Measurements from ENCODE around the gene SH3TC2. TPM values are rescaled to one million over a fixed set of nuclear protein-coding genes. Genes with fewer than 3 reads are reported as not detected.

SH3TC2 gene
- total RNA-seq, 3 donors from 2014 or later = 0.48 to 9.4 (median 2.3) TPM

DNA sequence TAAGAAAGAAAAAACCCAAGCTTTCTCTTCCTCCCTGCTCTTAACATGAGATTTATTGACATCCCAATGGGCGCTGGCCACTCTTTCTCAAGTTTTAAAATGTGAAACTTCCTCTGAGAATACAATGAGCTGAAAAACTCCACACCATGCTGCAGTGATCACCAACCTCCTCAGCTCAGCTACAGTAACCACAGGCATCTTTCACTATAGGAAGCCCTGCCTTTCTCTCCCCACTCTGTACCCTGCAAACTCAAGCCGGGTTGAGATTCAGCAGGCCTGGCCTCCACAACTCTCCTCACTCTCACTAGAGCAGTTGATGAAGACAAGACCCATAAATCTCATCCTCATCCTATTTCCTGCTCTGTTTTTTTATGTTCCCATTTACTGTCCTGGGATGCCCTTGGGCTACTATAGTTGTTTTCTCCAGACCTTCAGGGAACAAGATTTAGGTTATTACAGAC lies 48.3 kb downstream of the SH3TC2 start:
- intact Hi-C loops (cut with DNase I; ENCODE audit: low total_unique reads) = no loop called here

DNA sequence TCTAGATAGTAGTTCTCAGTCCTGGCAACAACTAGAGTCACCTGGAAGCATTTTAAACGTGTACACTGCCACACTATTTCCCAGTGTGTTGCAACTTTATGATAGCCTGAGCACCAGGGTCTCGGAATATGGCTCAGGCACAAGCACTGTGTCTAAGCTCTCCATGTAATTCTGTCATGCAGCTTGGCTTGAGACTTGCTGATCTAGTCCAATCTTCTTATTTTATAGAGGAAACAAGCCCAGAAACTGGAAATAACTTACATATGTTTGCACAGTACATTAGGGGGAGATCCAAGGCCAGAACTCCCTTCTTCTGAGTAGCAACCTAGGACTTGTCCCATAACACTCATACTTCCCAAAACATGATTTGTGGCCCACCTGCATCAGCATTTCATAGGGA lies 49.1 kb downstream of the SH3TC2 start:
- TF ChIP-seq POLR2AphosphoS5 (IDR thresholded peaks at IDR 0.05) (no peak), CTCF (IDR thresholded peaks at IDR 0.05) (no peak), POLR2A (IDR thresholded peaks at IDR 0.05) (no peak)
- Histone ChIP-seq H3K27me3 (no peaks in the 10 kb centered on the region), H3K9me3 (no peaks in the 10 kb centered on the region), H3K4me3 (no peak overlapping the region), H3K27ac (no peak overlapping the region), H3K4me1 (no peaks in the 10 kb centered on the region), H3K36me3 (no peaks in the 10 kb centered on the region)
- DNase-seq (ENCODE audit: low spot score in 2 of 2) = no peak
- intact Hi-C loops (cut with DNase I; ENCODE audit: low total_unique reads) = no loop called here

More for the DNA sequence above, 48.3 kb downstream of the SH3TC2 start:
- DNase-seq (ENCODE audit: low spot score in 2 of 2) = no peak
- no peaks in the 10 kb centered on the region for H3K4me1 ChIP-seq
- no peaks in the 10 kb centered on the region for H3K27me3 ChIP-seq
- H3K36me3 ChIP-seq = no peaks in the 10 kb centered on the region
- H3K4me3 ChIP-seq = no peak overlapping the region
- TF ChIP-seq CTCF (IDR thresholded peaks at IDR 0.05) = no peak
- TF ChIP-seq POLR2A (IDR thresholded peaks at IDR 0.05) = no peak
- no peak for TF ChIP-seq POLR2AphosphoS5 (IDR thresholded peaks at IDR 0.05)
- no peaks in the 10 kb centered on the region for H3K9me3 ChIP-seq
- H3K27ac ChIP-seq = no peak overlapping the region

- Histone ChIP-seq H3K4me3 (no peak overlapping the region), H3K27ac (no peak overlapping the region), H3K9me3 (no peaks in the 10 kb centered on the region), H3K27me3 (no peaks in the 10 kb centered on the region), H3K36me3 (no peaks in the 10 kb centered on the region), H3K4me1 (no peaks in the 10 kb centered on the region)
- intact Hi-C loops (cut with DNase I; ENCODE audit: low total_unique reads) = no loop called here
- DNase-seq (ENCODE audit: low spot score in 2 of 2) = no peak
- TF ChIP-seq CTCF (IDR thresholded peaks at IDR 0.05) (no peak), POLR2AphosphoS5 (IDR thresholded peaks at IDR 0.05) (no peak), POLR2A (IDR thresholded peaks at IDR 0.05) (no peak)
Measured at GRCh38 chr5:149012350-149012749, 50.5 kb downstream of the SH3TC2 start.

- intact Hi-C loops (cut with DNase I; ENCODE audit: low total_unique reads) = no loop called here
- DNase-seq (ENCODE audit: low spot score in 2 of 2) = no peak
- Histone ChIP-seq H3K4me3 (no peak overlapping the region), H3K27me3 (no peaks in the 10 kb centered on the region), H3K27ac (no peak overlapping the region), H3K9me3 (no peaks in the 10 kb centered on the region), H3K36me3 (no peaks in the 10 kb centered on the region), H3K4me1 (no peaks in the 10 kb centered on the region)
- TF ChIP-seq POLR2AphosphoS5 (IDR thresholded peaks at IDR 0.05) = no peak
Measured at GRCh38 chr5:149011728-149012127, 51.1 kb downstream of the SH3TC2 start.

DNA sequence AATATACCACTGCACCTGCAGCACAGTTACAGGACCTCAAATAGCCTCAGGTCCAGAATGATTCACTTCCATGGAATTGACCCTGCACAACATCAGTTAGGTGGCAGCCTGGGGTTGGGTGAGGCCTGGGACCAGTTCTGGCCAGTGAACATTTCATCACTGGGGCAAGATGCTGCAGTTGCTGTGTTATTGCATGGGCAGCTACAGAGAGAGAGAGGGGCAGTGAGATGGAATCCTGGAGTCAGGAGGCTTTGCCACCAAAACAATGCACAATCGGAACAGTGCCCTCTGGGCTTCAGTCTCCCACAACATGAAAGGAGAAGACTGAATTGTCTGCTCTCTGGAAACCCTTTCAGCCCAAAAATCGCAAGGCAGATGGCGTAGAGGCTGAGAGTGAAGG lies 51.8 kb downstream of the SH3TC2 start:
- H3K36me3 ChIP-seq = no peaks in the 10 kb centered on the region
- DNase-seq (ENCODE audit: low spot score in 2 of 2) = no peak
- no peaks in the 10 kb centered on the region for H3K27me3 ChIP-seq
- H3K27ac ChIP-seq = no peak overlapping the region
- H3K4me3 ChIP-seq = no peak overlapping the region
- H3K9me3 ChIP-seq = no peaks in the 10 kb centered on the region
- H3K4me1 ChIP-seq = no peaks in the 10 kb centered on the region
- no peak for TF ChIP-seq POLR2AphosphoS5 (IDR thresholded peaks at IDR 0.05)
- no peak for TF ChIP-seq POLR2A (IDR thresholded peaks at IDR 0.05)
- TF ChIP-seq CTCF (IDR thresholded peaks at IDR 0.05) = no peak
- intact Hi-C loops (cut with DNase I; ENCODE audit: low total_unique reads) = no loop called here

DNA sequence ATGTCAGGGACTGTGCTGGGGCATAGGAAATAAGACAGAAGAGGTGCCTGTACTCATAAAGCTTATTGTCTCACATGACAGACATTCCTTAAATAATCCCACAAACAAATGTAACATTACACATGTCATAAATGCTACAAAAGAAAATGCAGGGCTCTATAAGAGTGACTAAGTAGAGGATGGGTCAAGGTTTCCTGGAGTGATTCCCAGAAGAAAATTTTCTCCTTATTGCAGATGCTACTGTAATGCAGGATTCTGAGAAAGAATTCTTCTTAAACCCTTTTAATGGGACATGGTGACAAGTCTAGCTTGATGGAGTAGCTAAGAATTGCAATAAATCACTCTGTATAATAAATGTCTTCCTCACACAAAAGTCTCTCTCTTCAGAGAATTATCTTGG lies 55.7 kb downstream of the SH3TC2 start:
- no peaks in the 10 kb centered on the region for H3K9me3 ChIP-seq
- intact Hi-C loops (cut with DNase I; ENCODE audit: low total_unique reads) = no loop called here
- H3K27me3 ChIP-seq = no peaks in the 10 kb centered on the region
- no peak for TF ChIP-seq POLR2A (IDR thresholded peaks at IDR 0.05)
- TF ChIP-seq CTCF (IDR thresholded peaks at IDR 0.05) = no peak
- TF ChIP-seq POLR2AphosphoS5 (IDR thresholded peaks at IDR 0.05) = no peak
- DNase-seq (ENCODE audit: low spot score in 2 of 2) = no peak
- H3K4me1 ChIP-seq = no peaks in the 10 kb centered on the region
- no peak overlapping the region for H3K4me3 ChIP-seq
- H3K27ac ChIP-seq = no peak overlapping the region
- no peaks in the 10 kb centered on the region for H3K36me3 ChIP-seq

All from breast epithelium (tissue), 4 donors.